Suprapubic skin (tissue), 3 donors: ENCODE data around the gene EMILIN1.

Experiments
- CTCF ChIP-seq, 2 donors: fragments of 200-600 bp in 1 of 2; fragments of 450-650 bp in 1 of 2; sonication (generic) in 1 of 2; IDR thresholded peaks; one replicate each; pipeline ENCODE4 v1.5.1; 2016 to 2019; ENCODE audit warnings: antibody characterized with exemption in 2 of 2, mild to moderate bottlenecking in 1 of 2, moderate library complexity in 1 of 2
- EP300 ChIP-seq: sonication (generic); formaldehyde crosslinking; IDR thresholded peaks from one replicate; pipeline ENCODE4 v1.6.1; 2017; ENCODE audit warnings: antibody characterized with exemption
- POLR2A ChIP-seq, 2 donors: fragments of 450-650 bp; IDR thresholded peaks; one replicate each; pipeline ENCODE4 v1.6.1; 2017; ENCODE audit warnings: antibody characterized with exemption in 2 of 2, mild to moderate bottlenecking in 2 of 2, moderate library complexity in 2 of 2

DNA sequence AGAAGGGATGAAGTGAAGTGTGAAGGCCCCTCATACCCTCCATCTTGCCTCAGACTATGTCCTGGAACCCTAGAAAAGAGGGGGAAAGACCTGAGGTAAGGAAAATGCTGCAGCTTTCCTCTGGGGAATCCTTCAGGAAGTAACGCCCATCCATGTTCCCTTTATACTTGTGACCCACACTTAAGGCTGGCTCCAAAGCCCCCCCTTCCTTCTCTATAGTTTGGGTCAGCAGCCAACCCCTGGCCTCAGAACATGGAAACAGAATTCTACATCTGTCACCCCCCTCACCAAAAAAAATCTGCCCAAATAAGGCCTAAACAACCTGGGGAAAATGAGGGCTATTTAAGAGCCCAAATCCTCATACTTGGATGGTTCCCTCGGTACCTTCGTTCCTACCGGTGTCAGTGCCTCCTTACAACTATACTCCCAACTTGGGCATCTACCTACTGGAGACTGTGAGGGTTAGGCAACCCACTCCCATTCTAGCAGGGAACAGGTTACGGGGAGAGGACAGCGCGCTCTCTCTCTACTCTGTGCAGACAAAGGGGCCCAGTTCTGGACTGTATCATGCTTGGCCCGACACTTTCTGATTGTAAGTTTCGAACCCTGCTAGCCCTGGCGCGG, 7.7 kb upstream of the EMILIN1 start:
- TF ChIP-seq CTCF (IDR thresholded peaks at IDR 0.05) = no peak
- no peak for TF ChIP-seq EP300
- TF ChIP-seq POLR2A (IDR thresholded peaks at IDR 0.05) = no peak
